Measurements from ENCODE around the gene ROR1.

- TF ChIP-seq POLR2A (IDR thresholded peaks at IDR 0.05) = no peak
- no peak for TF ChIP-seq CTCF (IDR thresholded peaks at IDR 0.05)
Measured at GRCh38 chr1:64077281-64077940, 303.6 kb downstream of the ROR1 start.

Data from right lobe of liver (tissue), 4 donors.